ENCODE results near the gene RXRA.

Gene RXRA

GRCh38 chr9:134396825-134397224 lies 70.6 kb downstream of the RXRA start:
- no peak for DNase-seq (ENCODE audit: low read depth)
- no peak for TF ChIP-seq CTCF (conservative IDR thresholded peaks at IDR 0.05; ENCODE audit: low read length)
- no peak overlapping the region for H3K4me3 ChIP-seq (ENCODE audit: low read length)

- no peak for TF ChIP-seq CTCF (conservative IDR thresholded peaks at IDR 0.05; ENCODE audit: low read length)
- no peak overlapping the region for H3K4me3 ChIP-seq (ENCODE audit: low read length)
- DNase-seq (ENCODE audit: low read depth): no peak
Measured at GRCh38 chr9:134398756-134399155, 72.5 kb downstream of the RXRA start.

GRCh38 chr9:134399435-134400056 lies 73.3 kb downstream of the RXRA start:
- peak; percentile 63 for TF ChIP-seq CTCF (conservative IDR thresholded peaks at IDR 0.05; ENCODE audit: low read length)
- peak; percentile 34 for DNase-seq (ENCODE audit: low read depth)
- H3K4me3 ChIP-seq (ENCODE audit: low read length): no peak overlapping the region

GRCh38 chr9:134400283-134400682 lies 74.0 kb downstream of the RXRA start:
- TF ChIP-seq CTCF (conservative IDR thresholded peaks at IDR 0.05; ENCODE audit: low read length): no peak
- no peak for DNase-seq (ENCODE audit: low read depth)

GRCh38 chr9:134401391-134401790 lies 75.1 kb downstream of the RXRA start:
- TF ChIP-seq CTCF (conservative IDR thresholded peaks at IDR 0.05; ENCODE audit: low read length): no peak
- no peak overlapping the region for H3K4me3 ChIP-seq (ENCODE audit: low read length)
- no peak for DNase-seq (ENCODE audit: low read depth)

More at GRCh38 chr9:134400283-134400682, 74.0 kb downstream of the RXRA start:
- no peak overlapping the region for H3K4me3 ChIP-seq (ENCODE audit: low read length)

- H3K4me3 ChIP-seq (ENCODE audit: low read length): no peak overlapping the region
- no peak for TF ChIP-seq CTCF (conservative IDR thresholded peaks at IDR 0.05; ENCODE audit: low read length)
- no peak for DNase-seq (ENCODE audit: low read depth)
Measured at GRCh38 chr9:134402182-134402581, 75.9 kb downstream of the RXRA start.

GRCh38 chr9:134403292-134403681 lies 77.0 kb downstream of the RXRA start:
- no peak for DNase-seq (ENCODE audit: low read depth)
- no peak for TF ChIP-seq CTCF (conservative IDR thresholded peaks at IDR 0.05; ENCODE audit: low read length)
- H3K4me3 ChIP-seq (ENCODE audit: low read length): no peak overlapping the region
